ENCODE results near the gene SLC26A6. TPM values are rescaled to one million over a fixed set of nuclear protein-coding genes. Genes with fewer than 3 reads are reported as not detected.

Gene SLC26A6
- total RNA-seq, 1 experiment from 2014 or later, result 36.3 TPM

GRCh38 chr3:48648188-48648850, 13.1 kb upstream of the SLC26A6 start:
- no peaks in the 10 kb centered on the region for H3K27me3 ChIP-seq (ENCODE audit: control insufficient read depth, insufficient read depth, low read length)
- no peak for TF ChIP-seq CTCF (IDR thresholded peaks at IDR 0.05)
- TF ChIP-seq TCF7L2 (IDR thresholded peaks at IDR 0.05; ENCODE audit: low read depth, low read length), result no peak
- no TSS peak for BruUV-seq (replicated peaks)
- intact Hi-C loops (cut with micrococcal nuclease; ENCODE audit: unreplicated experiment) (no loop called here), in situ Hi-C loops (cut with HindIII; ENCODE audit: low pct_unique_long_range_greater_than_20kb, low sequenced_read_pairs) (no loop called here)
- H3K4me3 ChIP-seq (ENCODE audit: low read depth in 2 of 2, low read length in 2 of 2), result no peak overlapping the region
- no peaks in the 10 kb centered on the region for H3K4me1 ChIP-seq (ENCODE audit: control insufficient read depth, insufficient read depth, low read length)
- no peaks in the 10 kb centered on the region for H3K36me3 ChIP-seq (ENCODE audit: control insufficient read depth, insufficient read depth, low read length)
- H3K27ac ChIP-seq (ENCODE audit: low read length), result no peak overlapping the region
- ATAC-seq (no peak), DNase-seq (ENCODE audit: low read depth, low spot score) (no peak)
- no peaks in the 10 kb centered on the region for H3K9me3 ChIP-seq (ENCODE audit: control insufficient read depth, insufficient read depth, low read depth, low read length)
- ChIA-PET POLR2A (no interaction called here), CTCF (no interaction called here)

GRCh38 chr3:48647714-48648113, 12.5 kb upstream of the SLC26A6 start:
- H3K4me3 ChIP-seq (ENCODE audit: low read depth in 2 of 2, low read length in 2 of 2), result no peak overlapping the region
- CTCF ChIA-PET, result no interaction called here
- no TSS peak for BruUV-seq (replicated peaks)
- H3K9me3 ChIP-seq (ENCODE audit: control insufficient read depth, insufficient read depth, low read depth, low read length), result no peaks in the 10 kb centered on the region
- TF ChIP-seq CTCF (IDR thresholded peaks at IDR 0.05) (no peak), POLR2AphosphoS5 (IDR thresholded peaks at IDR 0.05; ENCODE audit: low read depth, low read length) (no peak), SIN3A (IDR thresholded peaks at IDR 0.05; ENCODE audit: borderline replicate concordance, insufficient read depth, low read depth, low read length) (no peak), TCF7L2 (IDR thresholded peaks at IDR 0.05; ENCODE audit: low read depth, low read length) (no peak), REST (IDR thresholded peaks at IDR 0.05; ENCODE audit: insufficient read depth in 1 of 2, low read depth in 2 of 2, low read length in 1 of 2) (no peak)
- H3K27ac ChIP-seq (ENCODE audit: low read length), result no peak overlapping the region
- in situ Hi-C loops (cut with HindIII; ENCODE audit: low pct_unique_long_range_greater_than_20kb, low sequenced_read_pairs), result no loop called here
- no peak for DNase-seq (ENCODE audit: low read depth, low spot score)
- no peaks in the 10 kb centered on the region for H3K27me3 ChIP-seq (ENCODE audit: control insufficient read depth, insufficient read depth, low read length)
- POLR2A ChIA-PET, result no interaction called here
- intact Hi-C loops (cut with micrococcal nuclease; ENCODE audit: unreplicated experiment), result no loop called here
- H3K4me1 ChIP-seq (ENCODE audit: control insufficient read depth, insufficient read depth, low read length), result no peaks in the 10 kb centered on the region
- no peaks in the 10 kb centered on the region for H3K36me3 ChIP-seq (ENCODE audit: control insufficient read depth, insufficient read depth, low read length)
- ATAC-seq, result no peak
